DMS53 treated with DMSO at 0.1 percent for 48 hours (cell line): ENCODE results near the gene PRPF40A.

Experiments
- DNase-seq: peaks from one replicate; lab custom pipeline; 2025; ENCODE audit not compliant: unreplicated experiment; lab: John Stamatoyannopoulos, UW

PRPF40A gene

DNA sequence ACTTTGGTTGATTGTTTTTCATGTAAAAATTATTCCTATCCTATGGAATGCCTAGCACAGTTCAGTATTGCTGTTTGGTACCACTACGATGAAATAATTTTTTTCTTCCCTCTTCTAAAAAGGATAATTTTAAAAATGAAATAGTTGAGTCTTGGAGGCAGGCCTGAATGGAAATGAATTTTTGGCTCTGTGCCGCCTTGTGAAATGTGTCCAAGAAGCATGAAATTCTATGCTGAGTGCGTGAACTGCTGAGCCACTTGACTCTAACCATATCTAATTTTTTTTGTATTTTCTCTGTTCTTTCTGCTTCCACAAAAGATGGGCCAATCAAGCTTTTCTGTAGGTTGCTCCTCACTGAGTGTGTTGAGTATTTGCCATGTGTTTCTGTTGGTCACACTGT, 95.0 kb downstream of the PRPF40A start:
- no peak for DNase-seq

GRCh38 chr2:152620985-152621384, 96.3 kb downstream of the PRPF40A start:
- DNase-seq, result no peak

DNA sequence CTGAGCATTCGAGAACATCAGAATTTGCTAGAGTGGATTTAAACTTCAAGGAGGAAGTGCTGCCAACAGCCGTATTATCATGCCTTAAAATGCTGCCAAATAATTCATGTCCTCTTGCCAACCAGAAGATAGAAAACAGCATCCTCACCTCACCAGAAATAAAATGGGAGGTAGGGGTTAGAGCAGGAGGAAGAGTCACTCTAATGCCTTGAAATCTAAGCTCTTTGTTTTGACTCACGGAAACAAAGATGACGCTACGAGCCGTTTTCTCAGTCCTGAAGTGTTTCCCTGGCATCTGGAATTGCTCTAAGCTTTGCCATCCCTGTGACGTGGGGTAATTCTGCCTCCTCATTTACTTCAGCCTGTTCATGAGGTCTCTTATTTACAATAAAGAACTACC, 97.1 kb downstream of the PRPF40A start:
- no peak for DNase-seq

GRCh38 chr2:152618193-152618564, 99.1 kb downstream of the PRPF40A start:
- DNase-seq, result no peak

DNA sequence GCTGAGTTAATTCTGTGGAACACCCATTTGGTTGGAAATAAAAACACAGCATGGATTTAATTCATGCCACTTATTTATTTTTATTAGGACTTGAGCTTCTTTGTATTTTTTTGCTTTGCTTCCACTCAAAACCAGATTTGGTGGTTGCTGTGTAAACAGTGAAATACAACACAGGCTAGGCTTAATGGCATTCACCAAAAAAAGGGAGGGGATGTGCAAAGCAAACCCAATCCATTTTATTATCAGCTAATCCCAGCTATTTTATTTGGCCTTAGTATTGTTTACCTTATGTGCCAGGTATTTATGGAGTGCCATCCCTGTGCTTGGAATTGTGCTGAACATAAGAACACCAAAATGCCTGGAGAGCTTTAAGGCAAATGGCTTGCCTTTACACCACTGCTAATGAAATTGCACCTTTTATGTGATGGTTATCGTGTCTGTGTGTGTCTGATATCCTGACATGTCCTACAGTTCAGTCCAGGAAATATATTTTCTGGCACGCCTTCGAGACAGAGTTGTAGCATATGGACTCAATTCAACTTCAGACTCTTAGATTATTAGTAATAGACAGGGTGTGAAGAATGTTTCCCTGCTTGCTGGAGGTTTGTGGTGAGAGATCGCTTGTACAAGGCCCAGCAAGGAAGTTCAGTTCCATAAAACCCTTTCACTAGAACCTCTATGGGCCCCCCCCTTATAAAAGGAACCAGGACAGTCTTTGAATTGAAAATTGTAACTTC, 99.6 kb downstream of the PRPF40A start:
- DNase-seq, result no peak

DNA sequence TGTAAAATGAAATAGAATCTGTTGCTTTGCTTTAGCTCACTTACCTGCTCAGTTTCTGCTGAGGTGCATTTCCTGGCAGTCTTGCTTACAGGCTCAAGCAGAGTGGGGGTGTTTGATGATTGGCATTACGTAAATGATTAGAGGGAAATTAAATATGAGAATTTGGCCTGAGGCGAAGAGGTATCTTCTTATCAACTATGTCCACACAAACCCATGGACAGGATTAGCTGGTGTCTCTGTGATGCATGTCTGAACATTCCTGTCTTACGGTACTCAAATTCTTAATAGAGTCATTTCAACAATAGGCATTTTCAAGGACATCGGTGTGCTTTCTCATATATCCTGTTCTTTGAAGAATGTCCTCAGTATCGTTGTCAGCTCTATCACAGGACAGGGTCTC, 102.1 kb downstream of the PRPF40A start:
- DNase-seq, result no peak

GRCh38 chr2:152613235-152613634, 104.0 kb downstream of the PRPF40A start:
- no peak for DNase-seq

DNA sequence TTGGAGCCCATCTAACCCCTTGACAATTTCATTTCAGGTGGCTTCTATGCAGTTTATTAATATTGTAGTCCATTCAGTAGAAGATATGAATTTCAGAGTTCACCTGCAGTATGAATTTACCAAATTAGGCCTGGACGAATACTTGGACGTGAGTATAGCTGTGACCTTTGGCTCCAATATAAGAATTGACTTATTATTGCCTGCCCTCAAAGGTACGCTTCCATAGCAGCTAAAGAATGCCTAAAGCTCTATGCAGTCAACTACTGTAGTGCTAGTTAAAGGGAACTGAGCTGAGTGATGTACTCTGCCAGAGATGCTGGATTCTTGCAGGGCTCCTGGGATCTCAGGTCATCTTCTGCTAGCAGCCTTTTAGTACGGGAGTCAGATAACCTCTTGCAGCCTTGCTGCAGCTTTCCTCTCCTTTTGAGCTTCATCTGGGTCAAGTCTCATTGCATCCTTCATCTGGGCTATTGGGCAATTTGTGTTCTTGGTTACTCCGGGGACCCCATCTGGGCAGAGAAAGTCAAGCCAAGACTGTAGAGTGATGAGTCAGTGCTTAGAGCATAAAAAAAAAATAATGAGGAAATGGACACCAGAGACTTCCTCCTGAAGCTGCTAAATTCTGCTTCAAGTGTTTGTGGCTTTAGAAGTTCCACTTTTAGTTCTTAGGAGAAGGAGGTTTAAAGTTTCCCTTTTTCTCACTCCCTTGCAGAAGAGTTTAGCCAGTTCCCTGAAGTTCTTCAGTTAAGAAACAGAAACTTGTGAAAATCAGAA, 105.6 kb downstream of the PRPF40A start:
- no peak for DNase-seq

DNA sequence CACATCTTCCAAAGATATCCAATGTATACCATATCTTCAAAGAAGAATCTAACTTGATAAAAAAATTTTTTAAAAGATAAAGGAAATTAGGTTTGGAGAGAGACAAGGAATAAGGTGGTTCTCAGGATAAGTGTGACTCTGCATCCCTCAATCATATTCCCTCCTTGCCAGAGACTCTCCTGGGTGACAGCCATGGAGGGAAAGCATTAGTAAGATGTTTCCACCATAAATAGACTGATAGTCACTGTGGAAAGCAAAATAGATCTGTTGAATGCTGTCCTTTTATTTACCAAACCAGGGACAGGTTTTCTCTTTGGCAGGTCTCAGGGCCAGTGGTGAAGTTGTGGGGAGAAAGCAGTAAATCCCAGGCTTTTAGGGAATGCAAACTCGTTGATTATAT, 107.6 kb downstream of the PRPF40A start:
- DNase-seq, result no peak

- DNase-seq, result no peak
These were observed 108.1 kb downstream of the PRPF40A start for GRCh38 chr2:152609154-152609553.

- no peak for DNase-seq
These were observed 109.4 kb downstream of the PRPF40A start for GRCh38 chr2:152607793-152608300.

- DNase-seq, result no peak
These were observed 110.3 kb downstream of the PRPF40A start for GRCh38 chr2:152606941-152607340.

DNA sequence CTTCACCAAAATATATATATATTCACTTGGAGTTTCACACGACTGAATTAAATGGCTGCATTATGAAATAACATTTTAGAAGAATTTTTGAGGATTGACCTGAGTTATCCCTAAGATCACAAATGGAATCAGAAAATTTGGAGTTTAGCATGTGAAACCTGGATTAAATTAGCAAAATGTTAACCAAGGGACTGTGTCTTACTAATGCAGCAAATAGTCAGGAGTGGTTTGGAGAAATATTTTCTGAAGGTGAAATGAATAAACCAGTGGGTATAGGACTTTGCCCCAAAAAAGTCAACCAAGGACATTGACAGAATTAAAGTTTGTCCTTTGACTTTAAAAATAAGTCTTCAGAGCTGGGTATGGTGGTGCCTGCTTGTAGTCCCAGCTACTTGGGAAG, 111.2 kb downstream of the PRPF40A start:
- DNase-seq, result no peak

GRCh38 chr2:152603166-152603565, 114.1 kb downstream of the PRPF40A start:
- DNase-seq, result no peak

GRCh38 chr2:152602750-152603149, 114.5 kb downstream of the PRPF40A start:
- DNase-seq, result no peak
